GM08714 (cell line): ENCODE measurements around the gene GLT8D1.
"Not testable (repeated sequence)": the region's sequence is repeated elsewhere in the genome, so short reads cannot be mapped to it uniquely, and the experiment has no call there.

Experiments used
- H3K4me3 ChIP-seq: fragments of 200-500 bp; sonication (Bioruptor generic); 2 replicates; pipeline ENCODE4 v1.5.1; 2014; ENCODE audit warnings: mild to moderate bottlenecking, low read length, inconsistent platforms
- ZNF274 ChIP-seq: IDR thresholded peaks from 2 replicates; pipeline ENCODE4 v1.6.1; 2012; ENCODE audit warnings: mild to moderate bottlenecking, low read depth, low read length

The GLT8D1 gene, protein sequence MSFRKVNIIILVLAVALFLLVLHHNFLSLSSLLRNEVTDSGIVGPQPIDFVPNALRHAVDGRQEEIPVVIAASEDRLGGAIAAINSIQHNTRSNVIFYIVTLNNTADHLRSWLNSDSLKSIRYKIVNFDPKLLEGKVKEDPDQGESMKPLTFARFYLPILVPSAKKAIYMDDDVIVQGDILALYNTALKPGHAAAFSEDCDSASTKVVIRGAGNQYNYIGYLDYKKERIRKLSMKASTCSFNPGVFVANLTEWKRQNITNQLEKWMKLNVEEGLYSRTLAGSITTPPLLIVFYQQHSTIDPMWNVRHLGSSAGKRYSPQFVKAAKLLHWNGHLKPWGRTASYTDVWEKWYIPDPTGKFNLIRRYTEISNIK

DNA sequence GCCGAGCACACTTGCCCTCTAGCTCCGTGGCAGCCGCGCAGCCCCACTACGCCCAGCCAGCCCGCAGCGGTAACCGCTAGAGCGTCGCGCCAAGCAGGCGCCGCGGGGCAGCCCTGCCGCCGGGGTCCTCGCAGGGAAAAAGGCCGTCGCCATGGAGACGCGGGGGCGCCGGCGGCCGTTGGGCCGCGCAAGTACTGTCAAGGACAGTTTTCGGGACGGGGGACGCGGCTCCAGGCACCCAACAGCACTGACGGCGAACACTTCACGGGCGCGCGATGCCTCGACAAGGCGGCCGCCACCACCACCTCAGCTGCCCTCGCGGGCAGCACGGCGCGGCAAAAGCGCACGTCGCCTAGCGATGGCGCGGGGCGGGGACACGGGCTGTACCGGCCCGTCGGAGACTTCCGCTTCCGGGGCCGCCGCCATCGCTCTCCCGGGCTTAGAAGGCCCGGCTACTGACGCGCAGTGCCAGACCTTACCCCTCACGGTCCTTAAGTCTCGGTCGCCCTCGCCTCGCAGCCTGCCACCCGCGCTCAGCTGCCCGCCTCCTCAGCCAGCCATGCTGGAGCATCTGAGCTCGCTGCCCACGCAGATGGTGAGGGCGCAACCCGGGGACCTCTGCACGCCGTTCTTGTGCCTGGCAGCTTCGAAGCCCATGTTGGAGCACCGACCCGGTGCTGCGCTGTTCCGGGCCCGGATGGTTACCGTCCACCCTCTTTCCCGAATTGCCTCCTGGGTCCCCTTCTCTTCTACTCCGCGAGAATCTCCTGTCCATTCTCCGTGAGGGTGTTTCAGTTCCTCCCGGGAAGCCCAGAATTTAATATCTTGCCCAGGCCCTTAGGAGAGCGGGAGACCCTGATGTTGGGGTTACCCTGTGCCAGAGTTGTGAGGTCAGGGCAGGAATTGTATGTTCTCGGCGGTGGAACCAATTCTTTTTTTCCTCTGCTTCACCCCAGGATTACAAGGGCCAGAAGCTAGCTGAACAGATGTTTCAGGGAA lies at the start of gene GLT8D1, which contains the start of gene SPCS1:
TSS of gene GLT8D1 (minus strand) at position 104 of the 999 bp plus-strand sequence. CDS start 5,331 bp downstream, outside the sequence.
TSS of gene SPCS1 (plus strand) at position 419 of the 999 bp plus-strand sequence. CDS start at position 560, 141 bp downstream.
- H3K4me3 ChIP-seq, result peak within 1 kb of the TSS; percentile 89
- no peak for TF ChIP-seq ZNF274

DNA sequence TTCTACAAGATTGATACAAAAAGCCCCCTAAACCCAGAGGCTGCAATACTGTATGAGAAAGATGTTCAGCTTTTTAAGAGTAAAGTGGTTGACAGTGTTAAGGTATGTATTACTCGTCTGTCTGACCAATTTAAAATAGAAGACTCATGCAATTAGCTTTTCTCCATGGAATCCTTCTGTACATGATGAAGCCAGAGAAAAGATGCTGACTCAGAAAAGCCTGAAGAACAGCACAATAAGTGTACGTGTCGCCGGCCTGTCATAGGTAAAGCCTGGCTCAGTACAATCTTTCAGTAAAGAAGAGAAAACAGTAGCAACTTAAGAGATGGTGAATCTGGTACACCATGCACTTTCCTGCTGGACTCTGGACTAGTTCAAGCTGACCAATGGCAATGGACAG lies 48.8 kb upstream of the GLT8D1 start:
- no peak for TF ChIP-seq ZNF274
- no peak overlapping the region for H3K4me3 ChIP-seq

DNA sequence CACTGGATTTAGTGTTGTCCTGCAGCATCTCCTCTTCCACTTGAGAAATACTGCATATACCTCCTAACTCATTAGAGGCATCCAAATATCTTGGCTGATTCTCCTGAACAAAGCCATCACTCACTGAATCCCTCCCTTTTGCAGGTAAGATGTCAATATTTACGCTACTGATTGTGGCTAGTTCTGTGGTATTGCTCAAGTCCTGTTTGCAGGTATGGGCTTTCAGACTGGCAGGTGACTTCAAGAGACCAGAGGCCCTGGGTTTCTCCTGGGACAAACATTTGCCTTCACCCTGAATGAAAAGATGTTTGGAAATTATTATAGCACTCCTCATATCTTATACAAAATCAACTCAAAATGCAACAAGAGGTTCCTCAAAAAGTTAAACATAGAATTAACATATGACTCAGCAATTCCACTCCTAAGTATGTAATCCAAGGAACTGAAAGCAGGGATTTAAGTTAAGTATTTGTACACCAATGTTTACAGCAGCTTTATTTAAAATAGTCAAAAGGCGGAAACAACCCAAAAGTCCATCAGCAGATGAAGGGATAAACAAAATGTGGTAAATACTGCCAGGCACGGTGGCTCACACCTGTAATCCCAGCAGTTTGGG lies 46.6 kb upstream of the GLT8D1 start:
- H3K4me3 ChIP-seq, result no peak overlapping the region; the same call in 1 of the 2 replicates
- TF ChIP-seq ZNF274, result no peak

DNA sequence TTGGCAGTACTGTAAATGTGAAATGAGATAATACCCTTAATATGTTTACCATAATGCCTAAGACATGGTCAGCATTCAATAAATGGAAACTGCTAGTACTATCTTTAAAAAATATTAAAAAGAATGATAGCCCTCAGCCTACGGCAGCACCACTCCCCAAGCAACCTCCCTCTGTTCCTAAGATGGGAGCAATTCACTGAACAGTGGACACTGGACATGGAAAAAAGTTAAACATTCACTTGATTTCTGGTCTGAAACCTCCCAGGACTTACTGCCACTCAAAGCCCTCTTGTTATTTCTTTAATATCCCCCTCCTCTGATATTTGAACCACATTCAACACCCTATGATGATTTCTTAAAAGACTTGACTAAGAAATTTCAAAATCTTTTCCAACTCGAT lies 38.1 kb upstream of the GLT8D1 start:
- no peak overlapping the region for H3K4me3 ChIP-seq

DNA sequence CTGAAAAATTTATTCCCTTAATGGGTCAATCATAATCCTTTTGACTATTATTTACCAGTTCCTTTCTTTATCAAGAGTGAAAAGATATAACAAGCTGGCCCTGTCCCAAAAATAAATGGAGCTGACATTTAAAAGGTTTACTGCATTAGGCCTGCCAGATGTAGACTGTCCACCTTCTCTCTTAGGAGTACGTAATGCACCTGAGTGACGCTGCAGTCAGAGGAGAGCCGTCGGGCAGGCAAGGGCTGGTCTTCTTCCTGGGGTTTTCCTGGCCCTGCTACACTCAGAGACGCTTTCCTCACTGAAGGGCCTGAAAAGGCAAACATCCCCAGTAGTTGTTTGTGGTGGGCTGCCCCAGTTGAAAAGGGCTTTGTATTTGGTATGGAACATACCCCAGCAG lies 37.6 kb upstream of the GLT8D1 start:
- TF ChIP-seq ZNF274, result no peak
- H3K4me3 ChIP-seq, result no peak overlapping the region

More for the DNA sequence above, 38.1 kb upstream of the GLT8D1 start:
- no peak for TF ChIP-seq ZNF274

DNA sequence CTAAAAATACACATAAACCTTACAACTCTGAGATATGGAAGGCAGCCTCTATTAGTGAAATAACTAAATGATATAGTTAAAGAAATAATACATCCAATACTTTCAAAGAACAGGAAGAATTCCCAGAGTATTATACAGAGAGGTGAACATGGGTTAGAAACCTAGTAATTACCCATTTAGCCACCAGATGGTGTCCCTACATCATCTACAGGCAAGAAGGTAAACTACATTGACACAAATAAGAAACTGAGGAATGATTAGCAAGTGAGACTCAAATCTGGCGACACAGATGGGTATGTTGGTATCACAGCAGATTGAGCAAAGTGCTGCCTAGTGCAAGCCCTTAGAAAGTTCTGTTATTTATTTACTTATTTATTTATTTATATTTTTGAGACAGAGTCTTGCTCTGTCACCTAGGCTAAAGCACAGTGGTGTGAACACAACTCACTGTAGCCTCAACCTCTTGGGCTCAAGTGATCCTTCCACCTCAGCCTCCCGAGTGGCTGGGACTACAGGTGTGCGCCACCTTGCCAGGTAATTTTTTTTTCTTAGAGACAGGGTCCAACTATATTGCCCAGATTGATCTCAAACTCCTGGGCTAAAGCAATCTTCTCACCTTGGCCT lies 36.9 kb upstream of the GLT8D1 start:
- no peak for TF ChIP-seq ZNF274

DNA sequence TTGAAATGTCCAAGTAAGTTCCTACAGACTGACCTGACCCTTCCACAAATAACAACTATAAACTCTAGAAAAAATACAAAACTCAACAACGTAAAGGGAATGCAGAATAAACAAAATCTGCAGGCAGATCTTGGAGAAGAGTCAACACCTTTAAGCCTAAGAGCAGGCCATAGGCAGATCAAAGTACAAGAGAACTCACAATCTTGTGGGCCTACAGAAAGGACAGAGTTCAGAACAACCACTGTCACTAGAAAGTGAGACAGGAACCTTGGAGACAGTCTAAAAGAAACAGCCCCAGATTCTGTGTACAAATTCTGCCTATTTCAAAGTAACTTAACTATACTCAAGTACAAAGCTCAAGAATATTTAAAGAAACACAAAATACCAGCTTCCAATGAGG lies 34.1 kb upstream of the GLT8D1 start:
- H3K4me3 ChIP-seq, result no peak overlapping the region
- TF ChIP-seq ZNF274, result no peak

More for the DNA sequence above, 36.9 kb upstream of the GLT8D1 start:
- no peak overlapping the region for H3K4me3 ChIP-seq

DNA sequence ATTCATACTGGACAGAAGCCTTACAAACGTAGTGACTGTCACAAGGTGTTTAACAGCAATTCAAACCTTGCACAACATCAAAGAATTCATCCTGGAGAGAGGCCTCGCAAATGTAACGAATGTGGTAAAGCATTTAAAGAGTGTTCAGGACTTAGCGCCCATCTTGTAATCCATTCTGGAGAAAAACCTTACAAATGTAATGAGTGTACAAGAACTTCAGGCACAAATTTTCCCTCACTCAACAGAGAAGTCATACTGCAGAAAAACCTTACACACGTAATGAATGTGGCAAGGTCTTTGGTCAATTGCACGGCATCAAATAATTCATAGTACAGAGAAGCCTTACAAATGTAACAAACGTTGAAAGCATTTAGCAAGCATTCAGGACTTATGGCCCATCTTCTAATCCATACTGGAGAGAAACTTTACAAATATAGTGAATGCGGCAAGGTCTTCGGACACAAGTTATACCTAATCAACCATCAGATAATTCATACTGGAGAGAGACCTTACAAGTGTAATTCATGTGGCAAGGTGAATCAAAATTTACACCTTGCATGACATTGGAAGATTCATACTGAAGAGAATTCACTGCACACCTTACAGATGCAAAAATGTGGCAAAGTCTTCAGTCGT lies 27.8 kb upstream of the GLT8D1 start:
- H3K4me3 ChIP-seq, result no peak overlapping the region
- TF ChIP-seq ZNF274, result peak; percentile 64

DNA sequence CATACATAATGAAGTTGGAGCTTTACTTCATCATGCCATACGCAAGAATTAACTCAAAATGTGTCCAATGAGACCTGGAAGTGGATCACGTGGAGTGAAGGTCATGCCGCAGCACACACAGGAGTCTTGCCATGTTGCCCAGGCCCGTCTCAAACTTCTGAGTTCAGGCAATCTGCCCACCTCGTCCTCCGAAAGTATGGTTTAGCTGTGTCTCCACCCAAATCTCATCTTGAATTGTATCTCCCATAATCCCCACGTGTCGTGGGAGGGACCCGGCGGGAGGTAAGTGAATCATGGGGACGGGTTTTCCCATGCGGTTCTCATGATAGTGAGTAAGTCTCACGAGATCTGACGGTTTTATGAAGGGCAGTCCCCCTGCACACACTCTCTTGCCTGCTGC lies 26.0 kb upstream of the GLT8D1 start:
- TF ChIP-seq ZNF274, result no peak
- no peak overlapping the region for H3K4me3 ChIP-seq

DNA sequence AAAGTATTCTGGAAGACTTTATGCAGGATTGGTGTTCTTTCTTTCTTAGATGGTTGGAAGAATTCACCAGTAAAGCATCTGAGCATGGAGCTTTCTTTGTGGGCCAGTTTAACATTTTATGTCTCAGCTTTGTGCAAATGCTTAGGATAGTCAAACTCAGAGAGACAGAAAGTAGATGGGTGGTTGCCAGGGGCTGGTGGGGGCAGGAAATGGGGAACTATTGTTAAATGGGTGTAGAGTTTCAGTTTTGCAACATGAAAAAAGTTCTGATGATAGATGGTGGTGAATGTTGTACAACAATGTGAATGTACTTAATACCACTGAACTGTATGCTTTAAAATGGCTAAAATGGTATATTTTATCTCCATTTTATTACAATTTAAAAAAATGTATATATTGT lies 25.1 kb upstream of the GLT8D1 start:
- no peak for TF ChIP-seq ZNF274
- no peak overlapping the region for H3K4me3 ChIP-seq

DNA sequence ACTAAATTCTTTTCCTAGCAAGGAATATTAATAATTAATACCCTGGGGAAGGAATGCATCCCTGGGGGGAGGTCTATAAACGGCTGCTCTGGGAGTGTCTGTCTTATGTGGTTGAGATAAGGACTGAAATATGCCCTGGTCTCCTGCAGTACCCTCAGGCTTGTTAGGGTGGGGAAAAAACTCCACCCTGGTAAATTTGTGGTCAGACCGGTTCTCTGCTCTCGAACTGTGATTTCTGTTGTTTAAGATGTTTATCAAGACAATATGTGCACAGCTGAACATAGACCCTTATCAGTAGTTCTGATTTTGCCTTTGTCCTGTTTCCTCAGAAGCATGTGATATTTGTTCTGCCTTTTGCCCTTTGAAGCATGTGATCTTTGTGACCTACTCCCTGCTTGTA lies 23.2 kb upstream of the GLT8D1 start:
- H3K4me3 ChIP-seq, result not testable (repeated sequence)

DNA sequence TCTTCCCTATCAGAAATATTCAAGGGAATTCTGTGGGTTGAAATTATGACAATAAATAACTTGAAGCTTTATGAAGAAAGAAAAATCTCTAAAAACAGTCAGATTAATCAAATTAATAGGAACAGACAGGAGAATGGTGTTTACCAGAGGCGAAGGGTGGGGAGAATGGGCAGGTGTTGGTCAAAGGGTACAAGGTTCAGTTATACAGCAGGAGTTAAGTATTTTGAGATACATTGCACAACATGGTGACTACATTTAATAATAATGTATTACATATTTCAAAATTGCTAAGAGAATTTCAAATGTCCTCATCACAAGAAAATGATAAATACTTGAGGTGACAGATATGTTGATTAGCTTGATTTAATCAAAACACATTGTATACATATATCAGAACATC lies 18.9 kb upstream of the GLT8D1 start:
- TF ChIP-seq ZNF274, result no peak
- no peak overlapping the region for H3K4me3 ChIP-seq

DNA sequence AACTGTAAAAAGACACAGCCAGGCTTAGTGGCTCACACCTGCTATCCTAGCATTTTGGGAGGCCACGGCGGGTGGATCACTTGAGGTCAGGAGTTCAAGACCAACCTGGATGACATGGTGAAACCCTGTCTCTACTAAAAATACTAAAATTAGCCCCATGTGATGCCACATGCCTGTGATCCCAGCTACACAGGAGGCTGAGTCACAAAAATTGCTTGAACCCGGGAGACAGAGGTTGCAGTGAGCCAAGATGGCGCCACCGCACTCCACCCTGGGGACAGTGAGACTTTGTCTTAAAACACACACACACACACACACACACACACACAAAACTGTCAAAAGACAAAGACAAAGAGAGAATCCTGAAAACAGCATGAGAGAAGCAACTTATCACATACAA lies 18.3 kb upstream of the GLT8D1 start:
- no peak for TF ChIP-seq ZNF274
- H3K4me3 ChIP-seq, result no peak overlapping the region
